COR-L47 (cell line): ENCODE measurements around the gene DNAJA1.
A peak's percentile ranks its signal among the peaks of the same experiment; 100 is the strongest.
"Not testable (repeated sequence)": the region's sequence is repeated elsewhere in the genome, so short reads cannot be mapped to it uniquely, and the experiment has no call there.

Experiments used
- DNase-seq: peaks from one replicate; lab custom pipeline; 2025; lab: John Stamatoyannopoulos, UW

The DNAJA1 gene

GRCh38 chr9:33024966-33025571, at the start of gene DNAJA1:
DNAJA1 (plus strand) TSS chr9:33025273; CDS start chr9:33026485, 1,212 bp downstream.
- peak; percentile 89 for DNase-seq

GRCh38 chr9:32978051-32978450, 47.0 kb upstream of the DNAJA1 start:
- DNase-seq: no peak

- DNase-seq: no peak
Measured at GRCh38 chr9:32986971-32987370, 38.1 kb upstream of the DNAJA1 start.

- DNase-seq: no peak
Measured at GRCh38 chr9:32989660-32990059, 35.4 kb upstream of the DNAJA1 start.

- no peak for DNase-seq
Measured at GRCh38 chr9:32991897-32992594, 33.0 kb upstream of the DNAJA1 start.

GRCh38 chr9:32992595-32993238, 32.4 kb upstream of the DNAJA1 start:
- no peak for DNase-seq

GRCh38 chr9:33000682-33001055, 24.4 kb upstream of the DNAJA1 start:
- DNase-seq: not testable (repeated sequence)

GRCh38 chr9:33005335-33005734, 19.7 kb upstream of the DNAJA1 start:
- DNase-seq: not testable (repeated sequence)

GRCh38 chr9:33007755-33008154, 17.3 kb upstream of the DNAJA1 start:
- DNase-seq: no peak

GRCh38 chr9:33011831-33012230, 13.2 kb upstream of the DNAJA1 start:
- DNase-seq: no peak

GRCh38 chr9:33012328-33013069, 12.6 kb upstream of the DNAJA1 start:
- DNase-seq: no peak

- no peak for DNase-seq
Measured at GRCh38 chr9:33013962-33014664, 11.0 kb upstream of the DNAJA1 start.

GRCh38 chr9:33014665-33015014, 10.4 kb upstream of the DNAJA1 start:
- DNase-seq: no peak

- DNase-seq: no peak
Measured at GRCh38 chr9:33017283-33018041, 7.6 kb upstream of the DNAJA1 start.

GRCh38 chr9:33019797-33020196, 5.3 kb upstream of the DNAJA1 start:
- DNase-seq: no peak

GRCh38 chr9:33022303-33022702, 2.8 kb upstream of the DNAJA1 start:
- no peak for DNase-seq

GRCh38 chr9:33022755-33023154, 2.3 kb upstream of the DNAJA1 start:
- DNase-seq: no peak

GRCh38 chr9:33023661-33024060, 1.4 kb upstream of the DNAJA1 start:
- no peak for DNase-seq

- peak; percentile 17 for DNase-seq
Measured at GRCh38 chr9:33024126-33024965, 727 bp upstream of the DNAJA1 start.

GRCh38 chr9:33025572-33026342, 684 bp downstream of the DNAJA1 start:
- DNase-seq: peak; percentile 77
